Measurements from ENCODE around the gene EPOP.

DNA sequence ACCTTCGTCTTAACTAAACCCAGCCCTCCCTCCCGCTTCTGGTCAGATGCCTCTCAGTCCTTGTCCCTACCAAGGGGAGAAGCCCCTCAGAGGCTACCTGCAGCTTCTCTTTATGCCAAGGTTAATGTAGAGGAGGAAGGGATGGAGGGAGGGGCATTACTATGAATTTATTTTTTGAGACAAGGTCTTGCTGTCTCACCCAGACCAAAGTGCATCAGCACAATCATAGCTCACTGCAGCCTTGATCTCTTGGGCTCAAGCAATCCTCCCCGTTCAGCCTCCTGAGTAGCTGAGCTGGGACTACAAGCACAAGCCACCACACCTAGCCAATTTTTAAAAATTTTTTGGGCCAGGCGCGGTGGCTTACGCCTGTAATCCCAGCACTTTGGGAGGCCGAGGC lies 15.3 kb downstream of the EPOP start:
- TF ChIP-seq, protein P1, sequence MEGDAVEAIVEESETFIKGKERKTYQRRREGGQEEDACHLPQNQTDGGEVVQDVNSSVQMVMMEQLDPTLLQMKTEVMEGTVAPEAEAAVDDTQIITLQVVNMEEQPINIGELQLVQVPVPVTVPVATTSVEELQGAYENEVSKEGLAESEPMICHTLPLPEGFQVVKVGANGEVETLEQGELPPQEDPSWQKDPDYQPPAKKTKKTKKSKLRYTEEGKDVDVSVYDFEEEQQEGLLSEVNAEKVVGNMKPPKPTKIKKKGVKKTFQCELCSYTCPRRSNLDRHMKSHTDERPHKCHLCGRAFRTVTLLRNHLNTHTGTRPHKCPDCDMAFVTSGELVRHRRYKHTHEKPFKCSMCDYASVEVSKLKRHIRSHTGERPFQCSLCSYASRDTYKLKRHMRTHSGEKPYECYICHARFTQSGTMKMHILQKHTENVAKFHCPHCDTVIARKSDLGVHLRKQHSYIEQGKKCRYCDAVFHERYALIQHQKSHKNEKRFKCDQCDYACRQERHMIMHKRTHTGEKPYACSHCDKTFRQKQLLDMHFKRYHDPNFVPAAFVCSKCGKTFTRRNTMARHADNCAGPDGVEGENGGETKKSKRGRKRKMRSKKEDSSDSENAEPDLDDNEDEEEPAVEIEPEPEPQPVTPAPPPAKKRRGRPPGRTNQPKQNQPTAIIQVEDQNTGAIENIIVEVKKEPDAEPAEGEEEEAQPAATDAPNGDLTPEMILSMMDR (conservative IDR thresholded peaks at IDR 0.05; ENCODE audit: low read length): no peak
- no peak for TF ChIP-seq EZH2phosphoT487 (IDR thresholded peaks at IDR 0.05; ENCODE audit: borderline replicate concordance, low read depth, low read length)

Data from OCI-LY7 (cell line).